NCI-H1930 (cell line): Measurements from ENCODE around the gene TCP1.
"Not testable (repeated sequence)": the region's sequence is repeated elsewhere in the genome, so short reads cannot be mapped to it uniquely, and the experiment has no call there.

Experiments used
- DNase-seq, 2 experiments: peaks; one replicate each; lab custom pipeline; 2025; lab: John Stamatoyannopoulos, UW

Gene TCP1

GRCh38 chr6:159777240-159777904, 12.0 kb downstream of the TCP1 start:
- DNase-seq: no peak

GRCh38 chr6:159772196-159772595, 17.2 kb downstream of the TCP1 start:
- DNase-seq: no peak

GRCh38 chr6:159769470-159769869, 19.9 kb downstream of the TCP1 start:
- DNase-seq: no peak

GRCh38 chr6:159766906-159767305, 22.5 kb downstream of the TCP1 start:
- no peak for DNase-seq

GRCh38 chr6:159762681-159763293, 26.6 kb downstream of the TCP1 start:
- no peak for DNase-seq

- DNase-seq: peak; percentile 85
These were observed 27.3 kb downstream of the TCP1 start, which contains the start of gene ACAT2 for GRCh38 chr6:159761873-159762680. TSS of gene ACAT2 (plus strand) at chr6:159762045. CDS start at chr6:159762088, 43 bp downstream.

GRCh38 chr6:159761129-159761872, 28.1 kb downstream of the TCP1 start:
- DNase-seq: no peak

GRCh38 chr6:159760602-159761057, 28.8 kb downstream of the TCP1 start:
- no peak for DNase-seq

- DNase-seq: no peak
These were observed 29.8 kb downstream of the TCP1 start for GRCh38 chr6:159759645-159760044.

- no peak for DNase-seq
These were observed 31.1 kb downstream of the TCP1 start for GRCh38 chr6:159758031-159759001.

- DNase-seq: no peak
These were observed 32.9 kb downstream of the TCP1 start for GRCh38 chr6:159756508-159756907.

- DNase-seq: no peak
These were observed 34.2 kb downstream of the TCP1 start for GRCh38 chr6:159754959-159755914.

- DNase-seq: no peak
These were observed 35.0 kb downstream of the TCP1 start for GRCh38 chr6:159754401-159754800.

- DNase-seq: no peak
These were observed 36.1 kb downstream of the TCP1 start for GRCh38 chr6:159753081-159753872.

- no peak for DNase-seq
These were observed 38.0 kb downstream of the TCP1 start for GRCh38 chr6:159751448-159751847.

GRCh38 chr6:159748127-159748526, 41.3 kb downstream of the TCP1 start:
- not testable (repeated sequence) for DNase-seq

- no peak for DNase-seq
These were observed 42.6 kb downstream of the TCP1 start for GRCh38 chr6:159746759-159747158.

GRCh38 chr6:159745081-159745480, 44.3 kb downstream of the TCP1 start:
- no peak for DNase-seq

GRCh38 chr6:159742165-159742564, 47.2 kb downstream of the TCP1 start:
- no peak for DNase-seq
